ENCODE results near the gene OAS2. TPM values are rescaled to one million over a fixed set of nuclear protein-coding genes. Genes with fewer than 3 reads are reported as not detected.

The OAS2 gene
- total and polyA plus RNA-seq, 2 of the 8 experiments (the other 6 are each of a cell fraction or from before 2014, with no cell fraction given): 0.06 TPM; not detected in 1

- no peak for TF ChIP-seq EP300 (IDR thresholded peaks at IDR 0.05; ENCODE audit: borderline replicate concordance in 1 of 2, low read depth in 2 of 2, low read length in 2 of 2)
- TF ChIP-seq JUN (IDR thresholded peaks at IDR 0.05; ENCODE audit: low read depth, low read length): no peak
- no peak for TF ChIP-seq POLR2A (IDR thresholded peaks at IDR 0.05; ENCODE audit: control extremely low read depth in 1 of 2, low read depth in 2 of 2, low read length in 2 of 2)
- TF ChIP-seq HDAC6 (IDR thresholded peaks at IDR 0.05; ENCODE audit: low read depth, low read length): no peak
- no peak for TF ChIP-seq CTCF (IDR thresholded peaks at IDR 0.05; ENCODE audit: control extremely low read depth in 1 of 3, insufficient read depth in 1 of 3, low read depth in 1 of 3, low read length in 3 of 3)
- no peak for TF ChIP-seq TBP (IDR thresholded peaks at IDR 0.05; ENCODE audit: low read depth, low read length)
- no peak for TF ChIP-seq ASH2L (IDR thresholded peaks at IDR 0.05; ENCODE audit: low read length)
- TF ChIP-seq GTF2F1 (IDR thresholded peaks at IDR 0.05; ENCODE audit: borderline replicate concordance, low read depth, low read length): no peak
Measured at GRCh38 chr12:113014565-113014964, 36.2 kb downstream of the OAS2 start (continued).
